Measurements from ENCODE around the gene VSIG10L2. TPM values are rescaled to one million over a fixed set of nuclear protein-coding genes. Genes with fewer than 3 reads are reported as not detected.
"Not testable (repeated sequence)": the region's sequence is repeated elsewhere in the genome, so short reads cannot be mapped to it uniquely, and the experiment has no call there.

The VSIG10L2 gene
- total RNA-seq (not detected), polyA plus RNA-seq (not detected), total RNA-seq (0 to 0.09 (median 0) reads per million in 6 experiments)

GRCh38 chr11:125945797-125946520 is at the start of gene VSIG10L2:
VSIG10L2 (plus strand) TSS chr11:125946044; CDS start chr11:125946056, 12 bp downstream.
- POLR2A ChIA-PET = interaction anchor here (0.7 kb wide), 1 partner anchor 235 kb away, joined by 4 read pairs; no protein-coding TSS in a partner anchor
- H3K36me3 Mint-ChIP-seq = no peaks in the 10 kb centered on the region
- no peak within 1 kb of the TSS for H3K27ac Mint-ChIP-seq
- no peak for DNase-seq
- H3K4me1 Mint-ChIP-seq = peaks cover 3 to 10% (median 6%) of the 10 kb centered on the region in 4 donors
- peaks cover 1 to 8% (median 3%) of the 10 kb centered on the region in 5 donors for H3K27me3 Mint-ChIP-seq
- no peak within 1 kb of the TSS for H3K4me3 Mint-ChIP-seq
- ATAC-seq = no peak
- H3K9me3 Mint-ChIP-seq = no peaks in the 10 kb centered on the region

DNA sequence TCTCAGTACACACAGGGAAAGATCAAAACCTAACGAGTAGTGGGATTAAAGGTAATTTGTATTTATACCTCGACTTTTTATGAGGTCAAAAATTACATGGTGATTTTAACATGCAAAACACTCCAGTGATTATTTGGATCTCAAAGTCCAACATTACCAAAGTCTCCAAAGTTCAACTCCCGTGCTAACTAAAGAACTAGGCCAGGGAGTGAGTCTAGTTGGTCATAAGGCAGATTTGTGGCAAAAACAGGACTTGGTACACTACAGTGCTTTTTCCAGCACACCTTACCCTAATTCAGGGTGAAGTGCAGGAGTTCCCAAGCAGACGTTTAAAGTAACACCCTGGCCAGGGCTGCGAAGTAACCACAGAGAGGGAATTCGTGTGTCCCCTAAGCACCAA is 44.0 kb upstream of the VSIG10L2 start:
- H3K4me3 Mint-ChIP-seq = peak overlapping the region; percentile 51 to 96 (median 77)
- H3K27ac Mint-ChIP-seq = peak overlapping the region in 6 of 10 donors; percentile 8 to 48 (median 22)
- peaks cover 0 to 2% (median 0%) of the 10 kb centered on the region in 9 donors for H3K9me3 Mint-ChIP-seq
- POLR2A ChIA-PET = no interaction called here
- ATAC-seq = no peak
- peaks cover 6 to 26% (median 7%) of the 10 kb centered on the region in 3 donors for H3K36me3 Mint-ChIP-seq
- H3K27me3 Mint-ChIP-seq = peaks cover 7 to 27% (median 15%) of the 10 kb centered on the region in 5 donors
- H3K4me1 Mint-ChIP-seq = peaks cover 17 to 52% (median 39%) of the 10 kb centered on the region in 4 donors
- DNase-seq = no peak

GRCh38 chr11:125902277-125902926 is 43.4 kb upstream of the VSIG10L2 start:
- DNase-seq (no peak), ATAC-seq (no peak)
- peak overlapping the region; percentile 86 to 95 (median 93) for H3K27ac Mint-ChIP-seq
- POLR2A ChIA-PET = interaction anchor here (0.8 to 2.7 kb wide), 4 partner anchors 11 to 952 kb away, joined by 3 to 38 read pairs (median 4); partner anchors contain the start of genes DCPS and HYLS1
- peaks cover 6 to 25% (median 7%) of the 10 kb centered on the region in 3 donors for H3K36me3 Mint-ChIP-seq
- peaks cover 17 to 52% (median 37%) of the 10 kb centered on the region in 4 donors for H3K4me1 Mint-ChIP-seq
- peak overlapping the region; percentile 91 to 97 (median 96) for H3K4me3 Mint-ChIP-seq
- peaks cover 0 to 2% (median 0%) of the 10 kb centered on the region in 9 donors for H3K9me3 Mint-ChIP-seq
- H3K27me3 Mint-ChIP-seq = peaks cover 7 to 29% (median 15%) of the 10 kb centered on the region in 5 donors

DNA sequence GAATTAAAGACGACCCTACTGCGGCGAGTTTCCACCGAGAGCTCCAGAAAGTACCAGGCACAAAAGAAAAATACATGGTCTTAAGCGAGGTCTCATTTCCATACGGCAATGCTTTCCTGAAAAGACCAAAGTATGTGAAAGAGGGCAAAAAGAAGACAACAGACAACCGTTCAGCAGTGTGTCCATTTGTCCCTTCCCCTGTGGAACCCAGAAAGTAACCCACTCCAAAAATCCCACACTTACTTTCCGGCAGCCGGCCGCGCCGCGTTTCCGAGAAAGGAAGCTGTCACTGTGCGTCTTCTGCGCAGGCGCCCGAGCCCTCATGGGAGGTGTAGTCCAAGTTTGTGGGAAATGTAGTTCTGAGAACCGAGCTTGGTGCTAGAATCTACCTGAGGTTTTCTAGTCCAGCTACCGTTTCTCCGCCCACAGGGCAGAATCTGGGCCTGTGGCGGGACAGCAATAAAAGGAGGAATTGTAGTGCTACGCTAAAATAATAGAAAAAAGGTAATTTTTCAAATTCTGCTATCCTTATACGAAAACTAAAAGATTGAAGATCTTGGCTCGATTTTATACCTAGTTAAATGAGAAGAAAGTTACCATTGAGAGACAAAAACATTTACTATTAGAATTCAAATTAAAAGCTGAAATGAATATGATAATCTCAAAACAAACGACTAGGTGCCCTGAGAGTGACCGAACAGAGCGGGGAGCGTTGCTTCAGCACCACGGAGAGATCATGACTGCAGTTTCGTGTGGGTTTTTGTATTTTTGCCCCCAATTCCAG is 42.7 kb upstream of the VSIG10L2 start, which contains the start of gene PUS3:
PUS3 (minus strand) TSS at position 280 of the 784 bp plus-strand sequence. CDS start 6,922 bp downstream, outside the sequence.
- Mint-ChIP-seq H3K4me3 (peak within 1 kb of the TSS; percentile 91 to 97 (median 96)), H3K4me1 (peaks cover 14 to 46% (median 35%) of the 10 kb centered on the region in 4 donors), H3K27ac (peak within 1 kb of the TSS; percentile 86 to 95 (median 93)), H3K36me3 (peaks cover 6 to 20% (median 7%) of the 10 kb centered on the region in 3 donors), H3K27me3 (peaks cover 7 to 35% (median 15%) of the 10 kb centered on the region in 5 donors), H3K9me3 (peaks cover 0 to 2% (median 0%) of the 10 kb centered on the region in 9 donors)
- ATAC-seq (peak; percentile 88 to 90), DNase-seq (peak; percentile 75 to 91 (median 82))
- POLR2A ChIA-PET = interaction anchor here (0.8 to 2.7 kb wide), 4 partner anchors 11 to 953 kb away, joined by 3 to 38 read pairs (median 4); partner anchors contain the start of genes DCPS and HYLS1

DNA sequence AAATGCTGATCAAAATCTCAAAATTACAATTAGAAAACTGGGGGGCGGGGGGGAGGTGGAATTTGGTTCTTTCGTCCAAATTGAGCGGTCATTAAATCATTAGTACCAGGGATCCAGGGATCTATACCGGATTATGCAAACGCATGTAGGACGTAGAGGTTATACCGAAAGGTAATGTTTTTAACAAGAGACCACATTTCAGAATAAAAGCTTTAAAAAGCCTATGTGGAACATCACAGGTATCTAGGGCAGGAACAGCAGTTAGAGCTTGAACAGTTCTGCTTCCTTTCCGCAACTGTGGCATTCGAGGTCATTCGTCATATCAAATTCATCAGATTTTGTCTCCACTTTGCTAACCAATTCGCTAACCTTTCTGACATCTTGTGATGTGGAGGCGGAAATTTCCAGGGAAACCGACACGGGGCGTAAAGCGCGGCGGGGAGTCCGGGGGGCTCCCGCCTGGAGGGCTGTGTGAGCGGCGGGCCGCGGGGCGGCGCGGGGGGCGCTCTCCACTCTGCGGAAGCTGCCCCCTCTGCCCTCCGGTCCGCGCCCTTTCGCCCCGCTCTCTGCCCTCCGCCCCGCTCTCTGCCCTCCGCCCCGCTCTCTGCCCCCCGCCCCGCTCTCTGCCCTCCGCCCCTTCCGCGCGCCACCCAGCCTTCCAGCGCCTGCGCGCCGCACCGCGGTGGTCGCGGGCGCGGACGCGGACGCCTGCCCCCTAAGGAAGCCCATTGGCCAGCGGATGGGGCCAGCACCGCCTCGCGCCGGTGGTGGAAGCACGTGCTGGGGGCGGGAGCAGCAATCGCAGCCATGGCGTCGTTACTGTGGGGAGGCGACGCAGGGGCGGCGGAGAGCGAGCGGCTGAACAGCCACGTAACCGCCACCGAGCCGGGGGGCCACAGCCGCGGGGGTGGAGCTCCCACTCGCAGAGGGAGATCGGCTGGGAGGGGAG is 41.9 kb upstream of the VSIG10L2 start, which contains the start of gene DDX25:
DDX25 (plus strand) TSS at position 798 of the 949 bp plus-strand sequence; CDS start at position 808, 10 bp downstream.
- POLR2A ChIA-PET = interaction anchor here (2.7 kb wide), 1 partner anchor 16 kb away, joined by 38 read pairs; the partner anchor contains the start of gene HYLS1
- Mint-ChIP-seq H3K4me1 (peaks cover 14 to 46% (median 34%) of the 10 kb centered on the region in 4 donors), H3K27ac (peak within 1 kb of the TSS in 7 of 10 donors; percentile 69 to 95 (median 91)), H3K4me3 (peak within 1 kb of the TSS; percentile 91 to 97 (median 96)), H3K9me3 (peaks cover 0 to 2% (median 0%) of the 10 kb centered on the region in 9 donors), H3K36me3 (peaks cover 6 to 18% (median 7%) of the 10 kb centered on the region in 3 donors), H3K27me3 (peaks cover 7 to 37% (median 15%) of the 10 kb centered on the region in 5 donors)
- peak in 7 of 10 donors; percentile 6 to 46 (median 30) for DNase-seq
- peak; percentile 49 to 65 for ATAC-seq

DNA sequence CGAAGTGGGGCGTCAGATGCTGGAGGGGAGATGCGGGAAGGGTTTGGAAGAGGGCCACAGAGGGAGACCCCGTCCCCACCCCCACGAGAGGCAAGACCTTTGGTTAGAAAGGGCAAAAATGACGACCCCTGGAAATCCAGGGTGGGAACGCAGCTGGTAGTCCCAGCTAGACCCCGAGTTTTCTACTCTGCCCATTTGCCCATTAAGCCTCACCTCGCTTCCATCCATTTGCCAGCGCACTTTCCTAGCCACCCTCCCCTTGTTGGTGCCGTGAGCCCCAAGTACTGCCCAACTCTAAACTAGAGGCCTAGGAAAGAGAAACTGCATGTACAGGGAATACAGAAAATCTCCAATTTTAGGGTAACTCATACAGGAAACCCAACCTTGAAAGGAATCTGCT is 41.2 kb upstream of the VSIG10L2 start:
- peak overlapping the region; percentile 64 to 96 (median 78) for H3K4me3 Mint-ChIP-seq

GRCh38 chr11:125910226-125910849 is 35.5 kb upstream of the VSIG10L2 start:
- DNase-seq (no peak), ATAC-seq (no peak)
- Mint-ChIP-seq H3K4me1 (peaks cover 0 to 3% (median 0%) of the 10 kb centered on the region in 4 donors), H3K36me3 (no peaks in the 10 kb centered on the region), H3K4me3 (no peak overlapping the region), H3K27ac (no peak overlapping the region), H3K9me3 (no peaks in the 10 kb centered on the region), H3K27me3 (peaks cover 7 to 46% (median 16%) of the 10 kb centered on the region in 5 donors)
- POLR2A ChIA-PET = no interaction called here

More for the DNA sequence above, 41.2 kb upstream of the VSIG10L2 start:
- no peak for ATAC-seq
- H3K9me3 Mint-ChIP-seq = peaks cover 0 to 2% (median 0%) of the 10 kb centered on the region in 9 donors
- peaks cover 2 to 11% (median 4%) of the 10 kb centered on the region in 3 donors for H3K36me3 Mint-ChIP-seq
- H3K4me1 Mint-ChIP-seq = peaks cover 11 to 41% (median 32%) of the 10 kb centered on the region in 4 donors
- POLR2A ChIA-PET = interaction anchor here (2.7 kb wide), 1 partner anchor 17 kb away, joined by 38 read pairs; the partner anchor contains the start of gene HYLS1
- H3K27me3 Mint-ChIP-seq = peaks cover 7 to 41% (median 15%) of the 10 kb centered on the region in 5 donors
- H3K27ac Mint-ChIP-seq = no peak overlapping the region
- no peak for DNase-seq

GRCh38 chr11:125914601-125915000 is 31.2 kb upstream of the VSIG10L2 start:
- peaks cover 2 to 40% (median 23%) of the 10 kb centered on the region in 5 donors for H3K27me3 Mint-ChIP-seq
- H3K4me1 Mint-ChIP-seq, ATAC-seq, H3K4me3 Mint-ChIP-seq, H3K27ac Mint-ChIP-seq, H3K36me3 Mint-ChIP-seq, H3K9me3 Mint-ChIP-seq, POLR2A ChIA-PET, DNase-seq: not testable (repeated sequence)

- H3K36me3 Mint-ChIP-seq = no peaks in the 10 kb centered on the region
- POLR2A ChIA-PET = no interaction called here
- DNase-seq = no peak
These were observed 29.0 kb upstream of the VSIG10L2 start for GRCh38 chr11:125916683-125917347.

More at GRCh38 chr11:125916683-125917347, 29.0 kb upstream of the VSIG10L2 start:
- no peak overlapping the region for H3K4me3 Mint-ChIP-seq
- no peak for ATAC-seq
- H3K4me1 Mint-ChIP-seq = no peaks in the 10 kb centered on the region
- H3K27ac Mint-ChIP-seq = peak overlapping the region in 1 of 10 donors; percentile 46
- no peaks in the 10 kb centered on the region for H3K9me3 Mint-ChIP-seq
- H3K27me3 Mint-ChIP-seq = peaks cover 10 to 36% (median 20%) of the 10 kb centered on the region in 5 donors

Measured in naive thymus-derived CD8-positive, alpha-beta T cell (primary cell).